Measurements from ENCODE around the gene MRPL54.

The MRPL54 gene

DNA sequence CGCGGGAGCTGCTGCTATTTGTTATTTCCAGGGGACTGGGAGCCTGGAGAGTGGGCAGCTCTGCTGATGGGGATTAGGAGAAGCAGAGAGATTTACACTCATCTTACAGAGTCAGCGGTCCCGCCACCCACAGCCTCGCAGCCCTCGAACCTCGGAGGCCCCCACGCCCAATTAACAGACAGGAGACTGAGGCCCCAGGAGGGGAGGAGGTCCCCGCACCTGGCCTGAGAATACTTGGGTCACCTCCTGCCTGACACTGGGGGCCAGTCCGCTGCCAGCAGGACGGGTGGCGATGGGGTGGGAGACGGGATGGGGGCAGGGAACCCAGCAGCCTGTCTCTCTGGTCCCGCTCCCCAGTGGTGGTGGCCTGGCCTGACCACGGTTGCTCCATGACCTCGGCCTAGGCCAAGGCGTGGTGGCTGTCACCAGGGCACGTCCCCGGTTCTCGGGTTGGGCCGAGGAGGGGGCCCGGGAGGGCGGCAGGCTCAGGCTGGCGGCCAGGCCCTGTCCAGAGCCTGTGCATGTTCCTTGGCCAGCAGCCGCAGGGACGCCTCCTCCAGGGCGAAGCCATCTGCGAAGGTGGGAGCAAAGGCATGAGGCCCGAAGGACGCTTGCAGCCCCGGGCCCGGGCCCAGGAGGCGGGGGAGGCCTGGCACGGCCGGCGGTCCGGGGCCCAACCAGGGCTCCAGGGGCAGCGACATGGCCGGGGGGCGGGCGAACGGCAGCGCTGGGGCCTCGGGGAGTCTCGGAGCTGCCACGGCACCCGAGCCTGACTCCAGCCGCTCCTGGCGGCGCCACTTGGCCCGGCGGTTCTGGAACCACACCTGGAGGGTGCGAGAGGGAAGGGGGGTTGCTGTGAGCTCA lies 7.9 kb downstream of the MRPL54 start:
- no peak for DNase-seq (ENCODE audit: low spot score)

DNA sequence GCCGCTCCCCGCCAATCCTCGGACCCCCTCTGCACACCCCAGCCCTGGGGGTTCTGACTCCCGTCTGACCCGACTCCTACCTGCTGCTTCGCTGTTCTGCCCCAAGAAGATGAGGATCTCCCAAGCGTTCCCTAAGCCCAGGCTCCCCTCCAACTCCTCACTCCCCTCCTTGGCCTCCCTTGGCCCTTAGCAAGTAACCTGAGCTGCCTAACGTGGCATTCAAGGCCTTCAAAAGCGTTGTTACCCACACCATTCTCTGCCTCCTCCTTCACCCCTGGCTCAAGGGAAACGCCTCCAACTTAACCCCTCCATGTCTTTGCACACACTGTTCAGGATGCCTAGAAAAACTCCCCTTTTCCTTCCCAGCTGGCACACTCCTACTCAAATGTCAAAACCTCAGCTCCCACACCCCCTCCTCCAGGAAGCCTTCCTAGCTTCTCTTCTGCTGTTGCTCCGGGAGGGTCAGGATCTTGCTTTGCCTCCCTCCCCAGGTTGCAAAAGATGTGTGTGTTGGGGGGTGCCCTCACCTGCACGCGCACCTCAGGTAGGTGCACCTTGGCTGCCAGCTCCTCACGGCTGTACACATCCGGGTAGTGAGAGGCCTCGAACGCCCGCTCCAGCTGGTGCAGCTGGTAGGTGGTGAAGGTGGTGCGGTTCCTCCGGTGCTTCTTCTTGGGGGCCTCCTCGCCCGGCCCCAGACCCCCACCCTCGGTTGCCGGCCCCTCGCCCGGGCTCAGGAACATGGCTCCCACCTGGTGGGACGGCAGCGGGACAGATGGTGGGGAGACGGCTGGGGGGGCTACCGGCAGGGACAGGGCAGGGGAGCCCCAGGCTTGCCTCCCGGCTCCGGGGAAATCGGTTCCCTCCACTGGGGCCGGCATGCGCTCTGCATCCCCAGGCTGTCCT lies 8.8 kb downstream of the MRPL54 start:
- DNase-seq (ENCODE audit: low spot score) = no peak

DNA sequence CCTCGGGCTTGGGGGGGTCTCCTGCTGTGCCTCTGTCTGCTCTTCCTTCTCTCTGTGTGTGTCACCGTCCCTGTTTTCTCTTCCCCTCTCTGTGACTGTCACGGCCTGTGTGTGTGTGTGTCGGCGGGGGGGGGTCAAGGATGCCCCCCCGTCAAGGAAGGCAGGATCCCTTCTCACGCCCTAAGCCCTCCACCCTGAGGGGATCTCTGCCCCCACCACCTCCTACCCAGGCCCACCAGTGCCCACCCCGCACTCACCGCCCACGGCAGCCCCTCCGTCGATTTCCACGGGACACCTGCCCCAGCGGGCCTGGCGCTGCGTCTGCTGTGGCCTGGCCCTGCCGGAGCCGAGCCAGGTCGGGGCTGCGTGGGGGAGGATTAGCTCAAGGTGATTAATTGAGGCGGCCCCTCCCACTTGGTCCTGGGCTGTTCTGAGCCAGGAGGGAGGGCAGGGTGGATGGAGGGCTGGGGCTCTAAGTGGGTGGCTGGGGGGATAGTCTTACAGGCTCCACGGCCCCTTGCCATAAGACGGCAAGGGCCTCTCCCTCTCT lies 9.5 kb downstream of the MRPL54 start, which contains the start of gene RAX2:
Gene RAX2, minus strand, starts transcription at position 323 of the 550 bp plus-strand sequence. CDS start 486 bp downstream, outside the sequence.
- DNase-seq (ENCODE audit: low spot score) = no peak

DNA sequence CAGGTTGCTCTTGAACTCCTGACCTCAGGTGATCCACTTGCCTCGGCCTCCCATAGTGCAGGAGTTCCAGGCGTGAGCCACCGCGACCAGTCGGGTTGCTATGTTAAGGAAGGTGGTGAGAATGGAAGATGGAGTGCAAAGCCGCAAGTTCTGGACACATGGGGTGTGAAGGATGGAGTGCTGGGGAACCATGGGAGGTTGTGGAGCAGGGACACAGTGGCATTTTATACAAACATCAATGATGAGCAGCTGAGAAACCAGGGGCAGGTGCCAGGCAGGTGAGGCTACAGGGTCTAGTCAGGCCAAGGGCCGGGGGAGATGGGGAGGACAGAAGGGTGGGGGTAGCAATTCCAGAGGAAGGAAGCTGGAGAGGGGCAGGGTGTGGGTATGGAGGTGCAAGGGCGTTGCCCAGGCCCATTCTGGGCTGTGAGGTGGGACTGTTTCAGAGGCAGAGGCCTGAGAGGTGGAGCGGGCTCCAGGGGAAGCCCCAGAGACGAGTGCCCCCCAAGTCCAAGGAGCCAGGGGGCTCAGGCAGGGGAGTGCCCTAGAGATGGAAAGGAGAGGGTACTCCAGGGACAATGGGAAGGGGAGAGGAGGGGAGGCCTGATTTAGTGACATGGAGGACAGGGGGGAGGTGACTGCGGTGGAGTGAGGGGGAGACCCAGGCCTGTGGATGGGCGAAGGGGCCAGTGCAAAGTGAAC lies 11.5 kb downstream of the MRPL54 start:
- DNase-seq (ENCODE audit: low spot score) = no peak

DNA sequence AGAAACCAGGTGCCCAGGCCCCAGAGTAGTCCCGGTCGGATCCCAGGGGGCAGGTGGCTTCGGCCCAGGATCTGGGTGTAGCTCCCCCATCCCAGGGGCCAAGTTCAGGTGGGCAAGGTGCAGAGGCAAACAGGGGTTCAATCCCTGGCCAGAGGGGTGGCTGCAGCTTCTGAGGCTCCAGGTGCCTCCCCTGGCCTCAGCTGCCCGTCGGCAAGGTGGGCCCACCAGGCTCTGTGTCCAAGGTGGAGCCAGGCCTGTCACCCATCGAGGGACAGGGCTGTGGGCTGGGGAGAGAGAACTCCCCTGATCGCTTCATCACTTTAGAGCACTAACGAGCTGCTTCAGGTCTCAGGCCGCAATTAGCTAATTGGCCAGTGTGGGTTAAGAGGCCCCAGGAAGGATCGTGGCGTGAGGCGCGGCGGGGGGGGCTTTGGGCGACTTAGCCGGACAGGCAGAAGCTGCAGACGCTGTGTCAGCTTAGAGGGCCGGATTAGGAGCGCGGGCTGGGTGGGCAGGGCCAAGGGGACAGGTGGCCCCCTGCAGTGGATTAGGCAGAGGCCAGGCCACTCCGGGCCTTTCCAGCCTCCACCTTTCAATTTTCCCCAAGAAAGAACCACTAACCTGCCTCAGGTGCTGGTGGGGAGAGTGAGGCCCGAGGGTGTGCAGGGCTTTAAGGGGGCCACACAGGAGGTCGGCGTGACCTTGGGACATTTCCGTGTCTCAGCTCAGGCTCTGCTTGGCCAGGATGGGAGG lies 12.3 kb downstream of the MRPL54 start:
- DNase-seq (ENCODE audit: low spot score) = no peak

DNA sequence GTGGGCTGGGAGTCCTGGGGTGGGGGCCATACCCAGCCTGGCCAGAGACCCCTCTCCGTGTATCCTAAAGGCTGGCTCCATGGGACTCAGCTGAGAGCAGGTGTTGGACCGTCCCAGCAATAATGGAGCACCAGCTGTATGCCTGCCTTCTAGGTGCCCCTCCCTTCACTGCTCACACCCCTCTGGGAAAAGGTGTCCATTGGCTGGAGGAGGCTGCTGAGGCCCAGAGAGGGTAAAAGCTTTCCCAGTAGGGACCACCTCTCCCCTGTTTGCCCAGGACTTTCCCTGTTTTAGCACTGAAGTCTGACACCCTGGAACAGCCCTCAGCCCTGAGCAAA lies 12.9 kb downstream of the MRPL54 start:
- no peak for DNase-seq (ENCODE audit: low spot score)

DNA sequence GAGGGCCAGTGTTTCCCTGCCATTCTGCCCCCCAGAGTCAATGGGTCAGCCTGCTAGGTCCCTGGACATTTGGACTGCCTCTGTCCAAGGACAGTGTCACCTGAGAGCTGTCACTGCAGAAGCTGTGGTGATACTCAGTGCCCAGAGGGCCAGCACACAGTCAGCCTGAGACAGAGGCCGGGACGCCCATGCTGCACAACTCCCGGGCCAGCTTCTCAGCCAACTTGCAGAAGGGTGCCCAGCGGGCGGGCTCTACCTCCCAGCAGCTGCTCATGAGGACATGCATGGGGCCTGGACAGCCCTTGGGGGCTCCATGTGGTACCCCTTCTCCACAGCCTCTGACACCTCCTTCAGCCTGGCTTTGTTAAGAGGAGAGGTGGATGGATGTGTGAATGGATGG lies 13.3 kb downstream of the MRPL54 start:
- DNase-seq (ENCODE audit: low spot score) = no peak

DNA sequence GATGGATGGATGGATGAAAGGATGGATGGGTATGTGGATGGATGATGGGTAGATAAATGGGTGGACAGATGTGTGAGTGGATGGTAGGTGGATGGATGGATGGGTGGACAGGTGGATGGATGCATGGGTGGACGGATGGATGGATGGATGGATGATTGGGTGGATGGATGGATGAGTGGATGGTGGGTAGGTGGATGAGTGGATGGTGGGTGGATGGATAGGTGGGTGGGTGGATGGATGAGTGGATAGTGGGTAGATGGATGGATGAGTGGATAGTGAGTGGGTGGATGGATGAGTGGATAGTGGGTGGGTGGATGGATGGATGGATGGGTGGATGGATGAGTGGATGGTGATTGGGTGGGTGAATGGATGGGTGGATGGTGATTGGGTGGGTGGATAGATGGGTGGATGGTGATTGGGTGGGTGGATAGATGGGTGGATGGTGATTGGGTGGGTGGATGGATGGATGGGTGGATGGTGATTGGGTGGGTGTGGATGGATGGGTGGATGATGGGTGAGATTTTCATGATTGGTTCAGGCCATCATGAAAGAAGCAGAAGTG lies 14.1 kb downstream of the MRPL54 start:
- no peak for DNase-seq (ENCODE audit: low spot score)

DNA sequence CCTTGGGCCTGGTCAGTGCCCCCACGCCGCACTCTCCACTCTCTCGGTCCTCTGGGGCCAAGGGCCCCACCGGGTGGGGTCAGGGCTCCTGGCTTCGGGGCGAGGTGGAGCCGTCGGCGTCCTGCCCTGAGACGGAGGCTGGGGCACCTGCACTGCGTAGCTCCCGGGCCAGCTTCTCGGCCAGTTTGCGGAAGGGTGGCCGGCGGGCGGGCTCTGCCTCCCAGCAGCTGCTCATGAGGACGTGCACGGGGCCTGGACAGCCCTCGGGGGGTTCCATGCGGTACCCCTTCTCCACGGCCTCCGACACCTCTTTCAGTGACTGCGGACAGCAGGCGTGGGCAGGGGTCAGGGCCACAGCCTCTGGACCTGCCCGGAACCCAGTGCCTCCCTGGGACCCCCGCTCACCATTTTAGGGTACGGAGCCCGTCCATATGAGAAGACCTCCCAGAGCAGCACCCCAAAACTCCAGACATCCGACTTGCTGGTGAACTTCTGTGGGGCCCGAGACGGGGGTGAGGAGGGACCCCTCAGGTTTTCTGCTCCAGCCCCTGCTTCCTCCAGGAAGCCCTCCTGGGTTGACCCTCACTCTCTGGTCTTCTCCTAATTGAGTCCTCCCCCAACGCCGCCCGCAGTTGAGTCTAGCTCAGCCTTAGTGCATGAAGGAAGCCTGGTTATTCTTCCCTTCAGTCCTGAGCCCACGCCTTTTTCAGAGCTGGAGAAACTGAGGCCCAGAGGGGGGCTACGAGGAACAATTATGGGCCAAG lies 15.8 kb downstream of the MRPL54 start:
- DNase-seq (ENCODE audit: low spot score) = no peak

DNA sequence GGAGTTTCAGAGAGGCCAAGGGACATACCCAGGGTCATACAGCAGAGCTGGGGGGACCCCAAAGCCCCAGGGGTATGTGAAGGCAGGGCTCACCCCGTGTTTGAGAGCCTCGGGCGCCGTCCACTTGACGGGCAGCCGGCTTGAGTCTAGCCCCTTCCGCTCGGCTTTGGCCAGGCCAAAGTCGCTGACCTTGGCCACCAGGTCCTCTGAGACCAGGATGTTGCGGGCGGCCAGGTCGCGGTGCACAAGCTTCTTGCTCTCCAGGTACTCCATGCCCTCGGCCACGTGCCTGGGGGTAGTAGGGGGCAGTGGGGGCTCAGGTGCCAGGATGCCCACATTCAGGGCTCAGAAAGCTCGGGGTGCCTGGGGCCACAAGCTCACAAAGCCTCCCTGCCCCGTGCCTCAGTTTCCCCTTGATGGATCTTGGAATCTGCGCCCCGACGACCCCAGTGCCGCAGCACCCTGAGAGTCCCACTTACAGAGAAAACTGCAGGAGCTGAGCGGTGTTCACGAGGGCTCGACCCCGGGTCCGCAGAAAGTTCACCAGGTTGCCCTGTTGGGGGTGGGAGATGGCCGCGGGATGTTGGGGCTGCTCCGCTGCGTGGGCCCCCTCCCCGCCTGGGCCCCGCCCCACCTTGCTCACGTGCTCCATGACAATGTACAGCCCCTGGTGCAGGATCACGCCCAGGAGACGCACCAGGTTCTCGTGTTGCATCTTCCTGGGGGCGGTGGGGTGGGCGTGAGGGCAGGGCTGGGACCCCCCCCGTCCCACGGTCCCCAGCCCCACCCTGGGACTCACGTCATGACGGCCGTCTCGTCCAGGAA lies 16.6 kb downstream of the MRPL54 start:
- DNase-seq (ENCODE audit: low spot score) = no peak

DNA sequence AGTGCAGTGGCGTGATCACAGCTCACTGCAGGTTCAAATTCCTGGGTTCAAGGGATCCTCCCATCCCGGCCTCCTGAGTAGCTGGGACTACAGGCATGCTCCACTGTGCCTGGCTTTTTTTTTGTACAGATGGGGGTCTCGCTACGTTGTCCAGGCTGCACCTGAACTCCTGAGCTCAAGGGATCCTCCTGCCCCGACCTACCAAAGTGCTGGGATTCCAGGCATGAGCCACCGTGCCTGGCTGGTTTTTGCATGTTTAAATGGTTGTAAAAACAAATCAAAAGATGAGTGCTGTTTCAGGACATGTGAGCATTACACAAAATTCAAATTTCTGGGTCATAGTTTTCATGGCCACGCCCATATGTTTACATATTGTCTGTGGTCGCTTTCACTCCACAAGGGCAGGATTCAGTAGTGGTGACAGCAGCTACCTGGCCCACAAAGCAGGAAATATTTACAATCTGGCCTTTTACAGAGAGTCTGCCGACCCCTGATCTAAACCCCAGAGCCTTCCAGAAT lies 18.4 kb downstream of the MRPL54 start:
- no peak for DNase-seq (ENCODE audit: low spot score)

DNA sequence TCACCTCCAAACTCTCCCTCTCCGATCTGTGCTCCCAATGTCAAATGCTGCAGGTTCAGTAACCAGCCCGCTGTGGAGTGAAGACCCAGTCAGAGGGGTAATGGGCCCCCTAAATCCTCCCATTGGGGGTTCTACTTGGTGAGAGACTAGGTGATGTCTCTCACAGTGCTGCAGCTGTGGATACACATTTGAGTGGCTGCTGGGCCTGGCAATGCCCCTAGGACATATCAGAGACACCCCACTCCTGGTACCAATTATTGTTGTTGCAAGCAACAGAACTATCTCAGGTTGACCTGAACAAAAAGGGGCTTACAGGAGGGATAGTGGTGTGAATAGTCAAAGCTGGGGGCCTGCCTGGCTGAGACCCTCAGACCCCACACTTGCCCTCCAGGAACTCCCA lies 19.1 kb downstream of the MRPL54 start:
- no peak for DNase-seq (ENCODE audit: low spot score)

DNA sequence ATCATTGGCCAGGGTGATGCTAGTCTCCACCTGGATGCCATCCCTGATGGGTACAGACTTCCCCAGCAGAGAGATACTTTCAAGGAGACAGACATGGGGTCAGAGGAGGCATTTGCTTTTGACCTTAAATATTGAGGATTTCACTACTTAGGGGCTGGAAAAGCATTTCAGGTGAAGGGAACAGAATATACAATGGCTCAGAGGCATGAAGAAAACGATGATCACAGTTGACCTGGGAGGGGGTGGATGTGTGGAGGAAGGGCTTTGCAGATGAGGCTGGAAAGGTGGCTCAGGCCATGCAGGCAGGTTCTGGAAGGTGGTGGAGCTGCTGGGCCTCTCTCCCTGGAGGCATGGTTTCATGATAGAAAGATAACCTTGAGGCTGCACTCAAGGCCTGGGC lies 19.8 kb downstream of the MRPL54 start:
- no peak for DNase-seq (ENCODE audit: low spot score)

DNA sequence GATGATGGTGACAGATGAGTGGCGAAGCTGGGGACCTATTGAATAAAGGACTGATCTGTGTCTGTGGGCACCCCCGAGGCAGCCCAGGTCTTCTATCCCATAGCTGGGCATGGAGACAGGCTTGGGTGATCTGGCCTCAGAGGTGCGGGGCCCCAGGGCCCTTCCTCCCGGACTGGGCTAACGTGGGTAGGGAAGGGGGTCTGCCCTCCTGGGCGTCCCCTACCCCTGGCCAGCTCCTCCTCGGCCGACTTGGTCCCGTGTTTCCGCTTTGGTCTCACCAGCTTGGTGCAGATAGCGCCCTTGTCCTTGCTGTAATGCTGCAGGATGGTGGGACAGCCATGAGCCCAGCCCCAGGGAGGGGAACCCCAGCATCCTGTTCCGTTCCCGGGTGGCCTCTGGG lies 20.4 kb downstream of the MRPL54 start:
- no peak for DNase-seq (ENCODE audit: low spot score)

DNA sequence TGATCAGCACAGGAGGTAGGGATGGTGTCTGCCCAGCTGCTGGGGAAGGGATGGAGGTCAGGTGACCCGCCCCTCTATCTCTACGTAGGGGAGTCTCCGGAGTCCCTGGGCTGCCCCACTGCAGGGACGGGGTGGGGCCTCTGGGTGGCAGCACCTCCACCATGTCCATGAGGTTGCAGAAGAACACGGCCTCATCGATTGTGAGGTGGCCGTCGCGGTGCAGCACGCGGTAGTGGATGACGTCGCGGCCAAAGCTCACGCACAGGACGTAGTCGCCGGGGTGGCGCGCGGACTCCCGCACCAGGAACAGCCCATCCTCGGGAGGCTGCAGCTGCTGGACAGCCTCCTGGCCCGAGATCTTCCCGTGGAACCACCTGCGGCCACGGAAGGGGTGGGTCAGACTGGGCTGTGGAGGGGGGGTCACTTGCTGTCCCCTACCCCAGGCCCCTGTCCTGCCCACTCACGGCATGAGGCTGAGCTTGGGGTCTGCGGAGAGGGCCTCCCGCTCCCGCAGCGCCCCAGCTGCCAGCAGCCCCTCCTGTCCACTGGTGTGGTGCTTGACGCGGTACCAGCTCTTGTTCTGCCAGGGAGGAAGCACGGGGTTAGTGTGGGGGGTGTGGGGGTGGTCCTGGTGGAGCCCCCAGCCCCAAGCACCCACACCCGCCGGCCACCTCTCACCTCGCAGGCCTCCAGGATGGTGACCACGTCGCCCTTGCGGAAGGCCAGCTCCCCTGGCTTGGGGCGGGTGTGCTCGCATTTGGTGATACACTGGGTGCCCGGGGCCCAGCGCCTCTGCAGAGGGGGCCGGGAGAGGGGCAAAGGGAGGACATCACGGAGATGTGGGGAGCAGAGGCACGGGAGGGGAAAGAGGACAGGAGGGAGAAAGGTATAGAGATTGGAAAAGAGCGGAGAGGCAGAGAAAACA lies 21.4 kb downstream of the MRPL54 start:
- DNase-seq (ENCODE audit: low spot score) = no peak

DNA sequence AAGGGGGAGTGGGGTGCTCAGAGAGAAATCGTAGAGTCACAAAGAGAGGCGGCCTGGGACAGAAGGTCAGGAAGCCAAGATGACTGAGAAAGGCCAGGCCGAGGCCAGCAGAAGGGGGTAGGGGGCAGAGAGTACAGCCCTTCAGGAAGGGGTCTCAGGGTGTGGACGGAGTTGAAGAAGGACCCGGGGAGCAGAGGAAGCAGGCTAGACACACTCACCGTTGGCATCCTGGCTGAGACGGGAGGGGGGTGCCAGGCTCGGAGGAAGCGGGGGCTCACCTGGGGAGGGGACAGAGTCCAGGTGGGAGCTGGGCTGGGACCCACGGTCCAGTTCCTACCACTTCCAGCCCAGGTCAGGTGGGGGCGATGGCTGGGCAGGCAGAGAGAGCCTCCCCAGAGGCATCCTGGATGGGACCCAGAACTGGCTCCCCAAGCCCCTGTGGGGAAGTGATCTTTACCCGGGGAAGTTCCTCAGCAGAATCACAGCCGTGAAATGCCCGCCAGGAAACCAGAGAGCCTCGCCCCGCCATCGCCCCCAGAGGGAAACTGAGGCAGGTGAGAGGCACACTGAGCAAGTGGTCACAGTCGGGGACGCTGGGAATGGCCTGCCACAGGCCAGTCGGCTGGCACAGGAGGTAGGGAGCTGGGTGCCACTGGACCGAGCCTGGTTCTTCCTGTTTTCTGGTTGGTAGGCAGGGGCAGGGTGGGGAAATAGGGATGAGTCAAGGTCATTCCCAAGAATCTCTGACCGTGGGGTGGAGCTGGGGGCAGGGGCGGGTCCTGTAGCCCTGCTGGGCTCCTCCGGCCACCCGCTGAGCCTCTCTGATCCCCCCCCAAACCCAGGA lies 22.3 kb downstream of the MRPL54 start:
- DNase-seq (ENCODE audit: low spot score) = no peak

DNA sequence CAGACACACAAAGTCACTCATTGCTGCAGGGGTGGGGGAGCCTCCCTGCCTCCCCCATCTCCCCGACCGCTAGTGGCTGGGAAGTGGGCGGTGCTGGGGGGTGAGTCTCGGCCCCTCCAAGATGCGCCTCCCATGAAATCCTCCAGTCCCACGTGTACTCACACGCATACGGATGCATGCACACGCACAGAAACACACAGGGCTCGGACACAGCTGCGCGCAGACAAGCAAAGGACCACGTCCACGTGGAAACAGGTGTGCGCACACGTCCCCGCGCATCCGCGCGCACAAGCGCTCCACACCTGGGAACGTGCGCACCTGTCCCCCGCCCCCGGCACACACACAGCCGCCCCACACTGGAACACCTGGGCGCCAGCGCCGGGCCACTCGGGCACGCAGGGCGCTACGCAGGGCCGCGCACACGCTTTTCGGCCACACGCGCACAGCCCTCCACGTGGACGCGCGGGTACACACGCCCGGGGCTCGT lies 23.0 kb downstream of the MRPL54 start:
- DNase-seq (ENCODE audit: low spot score) = no peak

All from pons (tissue), 1 donor.